DND-41 (cell line): ENCODE measurements around the gene COG3.
A peak's percentile ranks its signal among the peaks of the same experiment; 100 is the strongest.
"Not testable (repeated sequence)": the region's sequence is repeated elsewhere in the genome, so short reads cannot be mapped to it uniquely, and the experiment has no call there.

Source experiments
- ATAC-seq: fragments of 200-7000 bp; cut with Tn5 transposase; 3 replicates; pipeline ENCODE4 v1.9.1; 2021; ENCODE audit warnings: low read depth; ENCODE audit not compliant: insufficient read depth
- DNase-seq: peaks from one replicate; pipeline ENCODE4 v3.0.0-alpha.2; 2020
- H2AFZ ChIP-seq: 2 replicates; pipeline ENCODE4 v1.6.0; 2012; ENCODE audit warnings: low read depth, low read length
- H3K27ac ChIP-seq: 2 replicates; pipeline ENCODE4 v1.5.1; 2012; ENCODE audit warnings: low read length, inconsistent platforms
- H3K27me3 ChIP-seq: fragments of 200-600 bp; sonication (generic); 2 replicates; pipeline ENCODE4 v1.6.0; 2012; ENCODE audit warnings: low read length, mild to moderate bottlenecking, inconsistent platforms; ENCODE audit not compliant: insufficient read depth, poor library complexity
- H3K36me3 ChIP-seq: 2 replicates; pipeline ENCODE4 v1.5.1; 2012; ENCODE audit warnings: low read length, inconsistent platforms; ENCODE audit not compliant: insufficient read depth
- H3K4me1 ChIP-seq: 2 replicates; pipeline ENCODE4 v1.5.1; 2012; ENCODE audit warnings: mild to moderate bottlenecking, low read length; ENCODE audit not compliant: insufficient read depth
- H3K4me2 ChIP-seq: 2 replicates; pipeline ENCODE4 v1.6.0; 2012; ENCODE audit warnings: mild to moderate bottlenecking, moderate library complexity, low read length, inconsistent platforms; ENCODE audit not compliant: insufficient read depth
- H3K4me3 ChIP-seq, 2 experiments: fragments of 200-600 bp in 1 of 2; shearing (Covaris generic) in 1 of 2; 2 replicates each; pipeline ENCODE4 v1.5.1; 2012 to 2016; ENCODE audit warnings: inconsistent platforms in 2 of 2, low read length in 2 of 2, mild to moderate bottlenecking in 2 of 2, low read depth in 1 of 2, moderate library complexity in 1 of 2
- H3K79me2 ChIP-seq: 2 replicates; pipeline ENCODE4 v1.6.0; 2012; ENCODE audit warnings: low read length, inconsistent platforms; ENCODE audit not compliant: insufficient read depth
- H3K9ac ChIP-seq: 2 replicates; pipeline ENCODE4 v1.6.0; 2012; ENCODE audit warnings: low read depth, mild to moderate bottlenecking, inconsistent platforms, low read length, moderate library complexity
- H3K9me3 ChIP-seq: 2 replicates; pipeline ENCODE4 v1.5.1; 2012; ENCODE audit warnings: low read length, moderate library complexity, mild to moderate bottlenecking, inconsistent platforms; ENCODE audit not compliant: insufficient read depth, severe bottlenecking
- H4K20me1 ChIP-seq: 2 replicates; pipeline ENCODE4 v1.6.0; 2012; ENCODE audit warnings: low read length; ENCODE audit not compliant: insufficient read depth
- EZH2 ChIP-seq: IDR thresholded peaks from 3 replicates; pipeline ENCODE4 v1.6.1; 2012; ENCODE audit warnings: borderline replicate concordance, low read depth, mild to moderate bottlenecking, moderate library complexity, low read length, inconsistent platforms; ENCODE audit not compliant: severe bottlenecking
- TF ChIP-seq, protein P1 (sequence below): IDR thresholded peaks from 2 replicates; pipeline ENCODE4 v1.5.1; 2012; ENCODE audit warnings: borderline replicate concordance, low read length, moderate library complexity, mild to moderate bottlenecking; ENCODE audit not compliant: poor library complexity, severe bottlenecking; ENCODE audit errors: extremely low read depth

COG3 gene

DNA sequence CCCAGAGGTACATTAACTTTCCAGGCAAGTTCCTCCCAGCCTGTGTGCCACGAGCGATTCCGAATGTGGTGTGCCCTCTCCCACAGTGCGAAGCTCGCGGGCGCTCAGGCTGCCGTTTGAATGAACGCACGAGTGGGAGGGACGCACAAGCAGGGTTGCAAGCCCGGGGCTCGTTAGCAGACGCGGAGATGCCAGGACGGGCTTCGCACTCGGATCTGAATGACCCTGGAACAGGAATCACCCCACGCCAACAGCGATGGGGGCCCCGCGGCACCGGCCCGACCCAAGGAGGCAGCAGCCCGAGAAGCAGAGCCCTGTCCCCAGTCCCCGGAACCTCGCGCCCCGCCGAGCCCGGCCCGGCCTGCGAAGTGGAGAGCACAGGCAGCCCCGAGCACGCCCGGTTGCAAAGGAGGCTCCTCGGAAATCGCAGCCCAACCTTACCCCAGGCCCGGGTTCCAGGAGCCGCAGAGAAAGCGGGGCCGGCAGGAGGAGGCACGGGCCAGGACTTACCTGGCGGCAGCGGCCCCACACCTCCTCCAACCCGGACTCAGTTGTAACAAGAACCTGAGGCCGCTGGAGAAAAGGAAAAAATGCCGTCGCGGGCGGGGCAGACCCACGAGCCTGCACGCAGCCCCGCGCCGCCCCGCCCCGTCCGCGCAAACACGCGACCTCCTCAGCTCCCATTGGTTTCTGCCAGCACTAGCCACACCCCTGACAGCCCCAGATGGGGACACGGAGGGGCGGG is 46.8 kb upstream of the COG3 start, which contains the start of gene SLC25A30:
Gene SLC25A30 (minus strand): TSS at position 584 of the 745 bp plus-strand sequence. CDS start 6,948 bp downstream, outside the sequence.
- Histone ChIP-seq H3K4me1 (peaks cover 30% of the 10 kb centered on the region), H3K9me3 (no peaks in the 10 kb centered on the region), H3K27me3 (peaks cover 5% of the 10 kb centered on the region), H3K4me3 (peak within 1 kb of the TSS; percentile 56 to 89), H3K79me2 (peaks cover 4% of the 10 kb centered on the region; the same call in 1 of the 2 replicates), H4K20me1 (no peaks in the 10 kb centered on the region), H3K9ac (peak within 1 kb of the TSS; percentile 68), H3K27ac (peak within 1 kb of the TSS; percentile 72), H3K4me2 (peak within 1 kb of the TSS; percentile 98), H3K36me3 (no peaks in the 10 kb centered on the region), H2AFZ (peak within 1 kb of the TSS; percentile 86)
- ATAC-seq (peak; percentile 92), DNase-seq (peak; percentile 91)
- TF ChIP-seq EZH2, result no peak
- TF ChIP-seq, protein P1, sequence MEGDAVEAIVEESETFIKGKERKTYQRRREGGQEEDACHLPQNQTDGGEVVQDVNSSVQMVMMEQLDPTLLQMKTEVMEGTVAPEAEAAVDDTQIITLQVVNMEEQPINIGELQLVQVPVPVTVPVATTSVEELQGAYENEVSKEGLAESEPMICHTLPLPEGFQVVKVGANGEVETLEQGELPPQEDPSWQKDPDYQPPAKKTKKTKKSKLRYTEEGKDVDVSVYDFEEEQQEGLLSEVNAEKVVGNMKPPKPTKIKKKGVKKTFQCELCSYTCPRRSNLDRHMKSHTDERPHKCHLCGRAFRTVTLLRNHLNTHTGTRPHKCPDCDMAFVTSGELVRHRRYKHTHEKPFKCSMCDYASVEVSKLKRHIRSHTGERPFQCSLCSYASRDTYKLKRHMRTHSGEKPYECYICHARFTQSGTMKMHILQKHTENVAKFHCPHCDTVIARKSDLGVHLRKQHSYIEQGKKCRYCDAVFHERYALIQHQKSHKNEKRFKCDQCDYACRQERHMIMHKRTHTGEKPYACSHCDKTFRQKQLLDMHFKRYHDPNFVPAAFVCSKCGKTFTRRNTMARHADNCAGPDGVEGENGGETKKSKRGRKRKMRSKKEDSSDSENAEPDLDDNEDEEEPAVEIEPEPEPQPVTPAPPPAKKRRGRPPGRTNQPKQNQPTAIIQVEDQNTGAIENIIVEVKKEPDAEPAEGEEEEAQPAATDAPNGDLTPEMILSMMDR, result no peak

DNA sequence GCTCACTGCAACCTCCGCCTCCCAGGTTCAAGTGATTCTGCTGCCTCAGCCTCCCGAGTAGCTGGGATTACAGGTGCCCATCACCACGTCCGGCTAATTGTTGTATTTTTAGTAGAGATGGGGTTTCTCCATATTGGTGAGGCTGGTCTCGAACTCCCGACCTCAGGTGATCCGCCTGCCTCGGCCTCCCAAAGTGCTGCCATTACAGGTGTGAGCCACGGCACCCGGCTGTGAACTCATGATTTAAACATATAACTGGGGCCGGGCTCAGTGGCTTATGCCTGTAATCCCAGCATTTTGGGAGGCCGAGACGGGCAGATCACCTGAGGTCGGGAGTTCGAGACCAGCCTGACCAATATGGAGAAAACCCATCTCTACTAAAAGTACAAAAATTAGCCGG is 45.4 kb upstream of the COG3 start:
- not testable (repeated sequence) for H3K27ac ChIP-seq, H2AFZ ChIP-seq, H3K4me2 ChIP-seq, ATAC-seq, H3K36me3 ChIP-seq, H3K79me2 ChIP-seq, H3K4me3 ChIP-seq, H3K9ac ChIP-seq, DNase-seq, H3K27me3 ChIP-seq, H4K20me1 ChIP-seq, H3K9me3 ChIP-seq
- H3K4me1 ChIP-seq, result peaks cover 30% of the 10 kb centered on the region

DNA sequence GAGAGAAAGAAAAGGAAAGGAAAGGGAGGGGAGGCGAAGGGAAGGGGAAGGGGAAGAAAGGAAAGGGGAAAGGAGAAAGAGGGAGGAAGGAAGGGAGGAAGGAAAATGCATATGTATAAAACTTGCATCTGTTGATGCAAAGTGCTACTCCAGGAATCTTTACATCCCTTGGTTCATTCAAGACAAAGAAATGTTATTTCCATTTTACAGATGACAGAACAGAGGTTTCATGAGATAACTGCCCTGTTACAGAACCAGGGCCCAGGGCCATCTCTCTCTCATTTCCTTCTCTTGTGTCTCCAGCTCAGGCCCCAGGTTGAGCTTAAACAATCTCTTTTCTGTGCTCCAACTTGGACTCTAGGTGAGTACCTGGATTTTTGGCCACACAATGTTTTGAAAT is 44.8 kb upstream of the COG3 start:
- H3K36me3 ChIP-seq, result no peaks in the 10 kb centered on the region

DNA sequence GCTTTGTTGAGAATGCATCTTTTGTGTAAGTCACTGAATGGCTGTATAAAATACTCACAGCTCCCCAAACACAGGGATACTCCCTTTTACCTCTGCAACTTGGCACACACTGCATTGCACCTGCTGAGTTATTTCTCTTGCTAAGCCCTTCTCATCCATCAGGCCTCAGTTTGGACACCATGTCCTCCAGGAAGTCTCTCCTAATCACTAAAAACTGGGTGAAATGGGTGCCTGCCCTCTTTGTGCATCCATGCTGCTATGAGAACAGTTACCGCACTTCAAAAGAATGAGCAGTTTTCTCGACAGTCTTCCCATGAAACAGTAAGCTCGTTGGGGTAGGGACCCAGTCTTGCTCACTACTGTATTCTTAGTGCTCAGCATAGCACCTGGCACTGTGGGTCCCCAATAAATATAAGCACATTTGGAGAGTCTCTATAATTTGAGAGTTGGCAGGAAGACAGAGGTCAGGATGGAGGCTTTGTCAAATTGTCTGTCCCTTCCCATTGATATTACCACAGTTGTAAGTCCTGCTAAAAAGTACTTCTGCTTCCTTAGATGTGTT is 41.9 kb upstream of the COG3 start:
- TF ChIP-seq, protein P1, result no peak
- no peak for TF ChIP-seq EZH2

More for the DNA sequence above, 44.8 kb upstream of the COG3 start:
- no peak overlapping the region for H2AFZ ChIP-seq
- H3K27ac ChIP-seq, result no peak overlapping the region
- no peak overlapping the region for H3K4me2 ChIP-seq
- ATAC-seq (no peak), DNase-seq (no peak)
- no peaks in the 10 kb centered on the region for H3K9me3 ChIP-seq
- peaks cover 30% of the 10 kb centered on the region for H3K4me1 ChIP-seq
- TF ChIP-seq, protein P1, result no peak
- TF ChIP-seq EZH2, result no peak
- no peaks in the 10 kb centered on the region for H4K20me1 ChIP-seq
- no peak overlapping the region for H3K9ac ChIP-seq
- peaks cover 5% of the 10 kb centered on the region for H3K27me3 ChIP-seq
- H3K4me3 ChIP-seq, result no peak overlapping the region
- H3K79me2 ChIP-seq, result peaks cover under 1% of the 10 kb centered on the region; the same call in 1 of the 2 replicates

DNA sequence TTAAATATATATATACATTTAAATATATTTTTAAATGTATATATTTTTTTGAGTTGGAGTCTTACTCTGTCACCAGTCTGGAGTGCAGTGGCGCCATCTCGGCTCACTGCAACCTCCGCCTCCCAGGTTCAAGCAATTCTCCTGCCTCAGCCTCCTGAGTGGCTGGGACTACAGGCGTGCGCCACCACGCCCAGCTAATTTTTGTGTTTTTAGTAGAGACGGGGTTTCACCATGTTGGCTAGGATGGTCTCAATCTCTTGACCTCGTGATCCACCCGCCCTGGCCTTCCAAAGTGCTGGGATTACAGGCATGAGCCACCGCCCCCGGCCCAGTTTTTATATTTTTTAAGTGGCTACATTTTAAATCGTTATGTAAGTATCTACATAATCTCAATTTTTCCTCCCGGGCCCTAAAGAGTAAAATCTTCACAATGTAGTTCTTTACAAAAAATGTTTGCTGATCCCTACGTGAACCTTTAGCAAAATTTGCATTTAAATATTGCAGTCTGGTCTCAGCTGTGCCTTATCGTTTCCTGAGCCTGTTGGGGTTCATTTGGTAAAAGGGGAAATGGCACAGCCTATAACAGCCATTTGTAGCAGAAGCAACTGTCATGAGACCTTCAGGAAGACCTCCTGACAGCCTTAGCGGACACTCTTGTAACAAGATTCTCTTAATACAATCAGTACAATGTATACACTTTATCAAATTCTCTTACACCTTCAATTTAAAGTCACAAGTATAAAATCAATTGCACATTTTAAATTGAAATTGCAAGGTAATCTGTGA is 38.5 kb upstream of the COG3 start:
- not testable (repeated sequence) for H4K20me1 ChIP-seq, H3K27me3 ChIP-seq, H2AFZ ChIP-seq, H3K4me3 ChIP-seq, H3K79me2 ChIP-seq, H3K4me1 ChIP-seq, H3K4me2 ChIP-seq, H3K9ac ChIP-seq, H3K27ac ChIP-seq, DNase-seq, H3K36me3 ChIP-seq, H3K9me3 ChIP-seq, ATAC-seq

More for the DNA sequence above, 41.9 kb upstream of the COG3 start:
- no peaks in the 10 kb centered on the region for H3K79me2 ChIP-seq
- no peaks in the 10 kb centered on the region for H3K9me3 ChIP-seq
- H3K9ac ChIP-seq, result no peak overlapping the region
- no peak overlapping the region for H3K27ac ChIP-seq
- no peak overlapping the region for H2AFZ ChIP-seq
- peaks cover 5% of the 10 kb centered on the region for H3K27me3 ChIP-seq
- H3K4me3 ChIP-seq, result no peak overlapping the region
- ATAC-seq (no peak), DNase-seq (no peak)
- no peaks in the 10 kb centered on the region for H3K36me3 ChIP-seq
- H3K4me1 ChIP-seq, result peaks cover 9% of the 10 kb centered on the region
- no peak overlapping the region for H3K4me2 ChIP-seq
- no peaks in the 10 kb centered on the region for H4K20me1 ChIP-seq
